ENCODE data around the gene MUC5B.

DNA sequence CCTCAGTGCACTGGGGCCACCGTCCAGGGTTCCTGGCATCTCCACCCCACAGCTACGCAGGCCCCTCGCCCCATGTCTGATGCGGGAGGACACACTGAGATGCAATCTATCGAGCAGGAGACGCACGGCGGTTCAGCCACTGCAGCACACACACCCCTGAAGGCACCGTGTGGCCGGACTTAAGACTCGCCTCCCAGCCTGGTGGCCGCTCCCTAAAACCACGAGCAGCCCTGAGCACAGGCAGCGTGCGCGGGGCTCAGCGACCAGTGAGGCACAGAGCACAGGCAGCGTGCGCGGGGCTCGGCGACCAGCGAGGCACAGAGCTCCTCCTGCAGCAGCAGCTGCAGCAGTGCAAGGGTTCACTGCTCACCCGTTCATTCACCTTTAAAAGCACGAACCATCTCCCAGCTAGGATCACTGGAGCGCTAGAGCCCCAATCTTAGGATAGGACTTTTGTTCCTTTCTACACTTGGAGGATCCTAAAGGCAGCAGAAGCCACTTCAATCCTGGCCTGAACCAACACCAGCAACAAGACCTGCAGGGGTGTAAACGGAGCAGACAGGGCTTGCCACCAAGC lies 55.2 kb downstream of the MUC5B start:
- TF ChIP-seq, protein P1, sequence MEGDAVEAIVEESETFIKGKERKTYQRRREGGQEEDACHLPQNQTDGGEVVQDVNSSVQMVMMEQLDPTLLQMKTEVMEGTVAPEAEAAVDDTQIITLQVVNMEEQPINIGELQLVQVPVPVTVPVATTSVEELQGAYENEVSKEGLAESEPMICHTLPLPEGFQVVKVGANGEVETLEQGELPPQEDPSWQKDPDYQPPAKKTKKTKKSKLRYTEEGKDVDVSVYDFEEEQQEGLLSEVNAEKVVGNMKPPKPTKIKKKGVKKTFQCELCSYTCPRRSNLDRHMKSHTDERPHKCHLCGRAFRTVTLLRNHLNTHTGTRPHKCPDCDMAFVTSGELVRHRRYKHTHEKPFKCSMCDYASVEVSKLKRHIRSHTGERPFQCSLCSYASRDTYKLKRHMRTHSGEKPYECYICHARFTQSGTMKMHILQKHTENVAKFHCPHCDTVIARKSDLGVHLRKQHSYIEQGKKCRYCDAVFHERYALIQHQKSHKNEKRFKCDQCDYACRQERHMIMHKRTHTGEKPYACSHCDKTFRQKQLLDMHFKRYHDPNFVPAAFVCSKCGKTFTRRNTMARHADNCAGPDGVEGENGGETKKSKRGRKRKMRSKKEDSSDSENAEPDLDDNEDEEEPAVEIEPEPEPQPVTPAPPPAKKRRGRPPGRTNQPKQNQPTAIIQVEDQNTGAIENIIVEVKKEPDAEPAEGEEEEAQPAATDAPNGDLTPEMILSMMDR (conservative IDR thresholded peaks at IDR 0.05; ENCODE audit: low read depth, low read length), result no peak
- no peak for TF ChIP-seq EZH2 (IDR thresholded peaks at IDR 0.05; ENCODE audit: low read length, unreplicated experiment)

Measured in PC-3 (cell line).